Fibroblast of gingiva (primary cell): ENCODE results near the gene UBAC1.

Experiments
- DNase-seq: peaks from one replicate; pipeline ENCODE4 v3.0.0-alpha.2; 2011; ENCODE audit warnings: low read depth

Gene UBAC1

DNA sequence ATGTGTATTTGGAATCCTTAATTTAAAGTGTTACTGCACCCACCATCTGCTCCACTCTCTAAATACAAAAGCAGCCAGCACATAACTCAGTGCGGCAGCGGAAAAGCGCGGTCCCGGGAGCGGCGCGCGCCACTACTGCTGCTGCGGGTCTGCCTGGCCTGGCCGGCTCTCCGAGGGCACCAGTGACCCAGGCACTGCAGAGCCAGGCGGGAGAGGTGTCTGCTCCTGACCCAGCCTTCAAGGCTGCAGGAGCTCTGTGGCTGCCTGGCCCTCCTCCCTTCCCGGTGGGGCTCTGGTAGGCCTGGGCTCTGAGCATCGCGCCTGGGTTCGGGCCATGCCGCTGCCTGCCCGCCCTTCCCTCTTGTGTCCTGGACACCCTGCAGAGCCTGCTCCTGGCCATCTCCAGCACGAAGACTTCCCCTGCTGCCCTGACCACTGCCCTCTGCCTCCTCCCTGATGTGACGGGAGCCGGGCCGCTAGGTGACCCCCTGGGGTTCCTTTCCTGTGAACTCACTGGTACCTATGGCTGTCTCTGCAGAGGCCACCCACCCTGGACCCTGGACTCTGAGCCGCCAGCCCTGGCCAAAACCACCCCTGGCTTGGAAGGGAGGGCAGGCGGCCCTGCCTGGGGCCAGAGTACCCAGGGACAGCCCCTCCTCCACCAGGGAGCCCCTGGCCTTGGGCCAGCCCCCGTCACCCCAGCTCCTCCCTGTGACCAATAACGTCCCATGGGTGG lies 32.8 kb upstream of the UBAC1 start:
- DNase-seq, result no peak

DNA sequence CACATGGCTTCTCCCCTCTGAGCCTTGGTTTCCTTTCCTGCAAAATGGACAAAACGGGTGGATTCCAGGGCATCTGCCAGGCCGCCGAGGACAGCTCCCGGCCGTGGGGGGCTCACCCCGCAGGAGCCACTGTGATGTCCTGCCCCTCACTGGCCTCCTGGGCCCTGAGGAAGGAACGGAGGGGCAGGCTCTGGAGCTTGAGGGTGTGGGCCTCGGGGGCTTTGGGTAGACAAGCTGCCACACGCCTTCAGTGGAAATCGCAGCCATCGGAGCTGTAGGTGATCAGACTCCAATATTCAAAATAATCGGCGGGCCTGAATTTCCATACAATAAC lies 32.2 kb upstream of the UBAC1 start:
- no peak for DNase-seq

DNA sequence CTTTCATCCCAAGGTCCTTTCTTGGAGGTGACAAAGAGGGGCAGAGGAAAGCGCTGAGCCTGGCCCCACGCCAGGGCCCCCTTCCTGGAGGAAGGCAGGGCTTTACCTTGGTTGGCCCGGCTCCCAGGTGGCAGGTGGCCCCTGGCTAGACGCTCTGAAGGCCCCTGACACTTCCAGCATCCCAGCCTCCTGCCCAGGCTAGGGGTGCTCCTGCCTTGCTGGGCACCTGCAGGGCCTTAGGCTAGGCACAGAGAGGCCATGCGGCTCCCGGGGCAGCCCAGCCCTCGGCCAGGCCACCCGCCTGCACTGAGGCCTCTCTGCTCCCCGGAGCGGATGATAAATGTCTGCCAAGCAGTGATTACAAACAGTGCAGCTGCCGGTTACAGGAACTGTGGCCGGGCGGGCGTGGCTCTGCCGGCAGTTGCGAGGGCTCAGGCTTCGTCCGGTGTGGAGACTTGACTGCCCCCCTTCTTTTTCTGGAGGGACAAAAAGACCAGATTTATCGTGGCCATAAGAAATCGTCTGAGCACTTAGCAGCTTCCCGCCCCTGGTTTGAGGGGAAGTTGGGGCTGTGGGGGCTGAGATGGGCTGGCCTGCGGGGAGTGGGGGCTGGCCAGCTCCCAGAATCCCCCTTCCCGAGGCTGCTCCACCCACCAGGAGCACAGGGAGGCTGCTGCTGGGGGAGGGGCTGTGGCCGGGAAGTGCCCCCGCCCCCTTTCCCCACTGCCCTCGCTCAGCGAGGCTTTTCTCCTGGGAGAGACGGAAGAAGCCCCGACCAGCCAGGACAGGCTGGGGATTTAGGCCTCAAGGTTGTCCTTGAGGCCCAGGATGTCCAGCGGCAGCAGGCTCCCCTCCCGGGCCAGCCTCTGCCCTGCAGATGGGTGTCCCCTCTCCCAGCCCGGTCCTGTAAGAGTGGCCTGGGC lies 31.6 kb upstream of the UBAC1 start:
- peak; percentile 81 for DNase-seq

DNA sequence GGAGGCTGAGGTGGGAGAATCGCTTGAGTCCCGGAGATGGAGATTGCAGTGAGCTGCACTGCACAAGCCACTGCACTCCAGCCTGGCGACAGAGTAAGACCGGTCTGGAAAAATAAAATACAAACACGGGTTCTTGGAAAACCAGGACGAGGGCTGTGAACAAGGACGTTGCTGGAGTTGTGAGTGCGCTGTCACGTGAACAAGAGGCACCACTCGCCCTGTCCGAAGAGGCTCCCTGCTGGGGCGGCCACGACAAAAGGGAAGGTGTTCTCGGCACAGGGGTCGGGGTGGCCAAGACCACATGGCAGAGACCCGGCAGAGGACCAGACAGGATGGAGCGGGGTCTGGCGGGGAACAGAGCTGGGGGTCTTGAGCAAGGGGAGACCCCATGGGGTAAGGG lies 30.6 kb upstream of the UBAC1 start:
- DNase-seq, result no peak

DNA sequence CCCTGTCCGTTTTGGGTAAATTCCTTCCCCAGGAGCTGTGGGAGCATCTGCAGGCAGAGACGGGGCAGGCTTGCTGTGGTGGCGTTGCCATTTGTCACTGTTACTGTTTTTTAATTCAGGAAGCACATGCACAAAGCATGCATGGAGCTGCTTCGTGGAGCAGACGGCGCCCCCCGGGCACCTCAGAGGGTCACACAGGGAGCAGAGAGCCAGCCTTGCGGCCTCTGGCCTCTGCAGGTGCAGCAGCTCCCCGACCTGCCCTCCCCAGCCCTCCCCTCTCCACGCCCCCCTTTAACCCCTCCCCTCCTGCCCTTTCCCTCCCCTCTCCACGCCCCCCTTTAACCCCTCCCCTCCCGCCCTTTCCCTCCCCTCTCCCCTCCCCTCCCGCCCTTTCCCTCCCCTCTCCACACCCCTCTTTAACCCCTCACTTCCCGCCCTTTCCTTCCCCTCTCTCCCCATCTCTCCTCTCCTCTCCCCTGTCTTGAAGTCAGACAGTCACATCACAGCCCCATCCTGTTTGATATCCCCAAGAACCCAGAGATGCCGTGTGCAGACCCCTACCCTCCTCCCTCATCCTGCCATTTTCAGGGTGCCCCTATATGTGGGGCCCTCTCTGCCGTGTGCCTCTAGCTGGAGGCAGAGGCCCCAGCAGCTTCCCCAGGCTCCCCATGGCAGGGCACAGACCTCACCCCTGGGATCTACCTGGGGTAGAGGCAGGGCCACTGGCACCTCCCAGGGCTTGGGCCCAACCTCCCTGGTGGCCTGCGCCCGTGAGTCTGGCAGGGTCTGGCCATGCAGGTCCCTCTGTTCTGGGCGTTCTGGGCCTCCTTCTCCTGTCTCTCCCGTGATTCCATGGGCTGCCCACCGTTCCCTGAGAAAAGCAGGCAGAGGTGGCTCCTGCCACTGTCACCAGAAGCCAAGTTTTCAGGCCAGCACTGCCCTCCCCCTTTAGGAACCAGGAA lies 29.6 kb upstream of the UBAC1 start:
- peak; percentile 64 for DNase-seq

DNA sequence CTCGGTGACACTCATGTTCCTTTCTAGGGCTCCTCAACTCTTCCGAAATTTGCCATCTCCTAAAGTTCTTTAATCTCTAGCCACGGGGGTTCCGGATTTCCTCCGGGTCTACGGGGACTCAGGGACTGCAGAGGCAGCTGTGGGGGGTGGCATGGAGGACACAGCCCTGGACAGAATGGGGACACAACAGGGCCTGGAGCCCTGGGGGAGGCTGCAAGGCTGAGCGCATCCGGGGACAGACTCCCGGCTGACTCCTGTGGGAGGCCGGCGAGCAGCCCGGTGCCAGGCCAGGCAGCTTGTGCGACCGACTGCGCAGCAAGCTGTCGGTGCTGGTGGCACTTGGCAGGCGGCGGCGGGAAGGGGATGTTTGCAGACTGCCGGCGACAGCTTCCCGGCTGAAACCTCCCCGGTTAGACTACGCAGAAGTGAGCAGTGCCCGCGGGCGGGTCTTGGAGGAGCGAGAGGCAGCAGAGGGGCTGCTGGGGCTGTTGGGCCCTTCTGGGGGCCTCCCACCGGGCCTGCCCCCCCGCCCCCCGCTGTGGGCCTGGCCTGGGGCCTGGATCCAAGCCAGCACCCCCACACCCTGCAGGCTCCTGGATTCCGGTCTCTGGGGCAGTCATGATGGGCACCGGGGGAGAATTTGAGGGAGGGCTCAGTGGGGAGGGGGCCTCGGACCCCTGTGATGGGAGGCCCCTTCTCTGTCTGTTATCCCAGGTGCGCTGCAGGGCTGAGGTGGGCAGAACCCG lies 28.7 kb upstream of the UBAC1 start:
- no peak for DNase-seq

DNA sequence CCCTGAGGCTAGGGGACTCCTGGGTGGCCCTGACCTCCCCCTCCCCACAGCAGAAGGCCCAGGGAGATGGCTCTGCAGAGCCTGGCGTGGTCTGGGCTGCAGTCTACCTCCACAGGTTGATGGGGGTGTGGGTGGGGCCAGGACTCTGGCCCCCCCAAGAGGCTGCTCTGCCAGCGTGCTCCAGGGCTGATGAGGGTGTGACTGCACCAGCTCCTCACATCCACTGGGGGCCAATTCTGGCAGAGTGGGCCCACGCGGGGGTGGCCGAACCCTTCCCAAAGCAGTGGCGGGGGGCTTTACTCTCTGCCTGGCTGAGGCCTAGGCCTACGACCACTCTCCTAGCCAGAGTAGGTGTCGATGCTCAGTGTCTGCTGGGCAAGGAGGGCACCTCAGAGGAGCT lies 28.0 kb upstream of the UBAC1 start:
- no peak for DNase-seq

DNA sequence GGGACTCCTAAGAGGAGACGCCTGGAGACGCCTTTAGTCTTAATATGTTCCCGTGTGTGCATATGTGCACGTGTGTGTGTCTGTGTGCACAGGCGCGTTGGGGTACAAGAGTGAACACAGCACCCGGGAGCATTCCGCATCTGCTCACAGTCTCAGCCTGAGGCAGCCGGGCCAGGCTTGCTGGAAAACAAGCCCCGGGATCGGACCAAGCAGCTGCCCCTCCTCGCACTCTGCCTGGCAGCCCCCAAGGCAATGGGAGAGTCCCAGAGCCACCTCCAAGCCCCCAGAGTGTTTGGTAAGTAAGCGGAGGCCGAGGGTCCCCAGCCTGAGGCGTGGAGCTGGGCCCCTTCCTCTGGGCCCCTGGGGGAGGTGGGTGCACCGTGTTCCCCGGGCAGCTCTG lies 27.3 kb upstream of the UBAC1 start:
- no peak for DNase-seq

DNA sequence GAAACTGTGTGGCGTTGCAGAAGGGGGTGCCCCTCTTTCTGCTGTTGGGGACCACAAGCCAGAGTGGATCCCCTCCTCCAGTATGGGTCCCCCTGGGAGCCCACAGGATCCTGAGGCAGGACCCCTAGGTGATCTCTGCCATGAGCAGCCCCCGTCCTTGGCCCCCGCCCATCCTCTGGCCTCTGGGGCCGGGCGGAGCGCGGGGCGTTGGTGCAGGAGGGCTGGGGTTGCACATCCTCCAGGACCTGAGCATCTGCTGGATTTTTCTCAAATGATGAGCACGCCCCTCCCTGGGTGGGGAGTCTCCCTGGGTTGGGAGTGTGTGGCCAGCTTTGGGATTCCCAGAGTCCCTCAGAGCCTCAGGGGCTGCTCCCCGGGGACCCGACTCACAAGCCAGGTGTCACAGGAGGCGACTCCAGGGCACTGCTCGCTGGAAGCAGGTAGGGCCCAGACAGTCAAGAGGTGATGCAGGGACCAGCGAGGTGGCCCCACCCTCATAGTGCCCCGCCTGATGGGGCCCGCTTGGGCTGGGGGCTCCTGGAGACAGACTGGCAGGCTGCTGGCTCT lies 26.7 kb upstream of the UBAC1 start:
- no peak for DNase-seq

DNA sequence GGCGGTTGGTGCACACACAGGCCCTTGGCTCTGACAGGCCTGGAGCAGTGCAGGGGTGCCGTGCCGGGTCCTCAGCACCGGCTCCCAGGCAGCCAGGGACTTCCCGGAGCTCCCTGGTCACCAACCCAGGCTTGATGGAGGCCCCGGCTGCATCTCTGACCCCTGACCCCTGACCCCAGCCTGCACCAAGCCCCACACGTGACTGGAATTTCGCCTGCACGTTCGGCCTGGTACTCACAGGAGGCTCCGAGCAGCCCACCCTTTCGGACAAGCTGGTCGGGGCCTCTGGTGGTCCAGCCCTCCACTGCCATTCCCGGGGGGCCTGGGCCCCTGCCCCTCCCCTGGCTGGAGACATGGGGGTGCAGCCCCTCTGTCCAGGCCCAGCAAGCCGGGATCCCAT lies 25.4 kb upstream of the UBAC1 start:
- no peak for DNase-seq

DNA sequence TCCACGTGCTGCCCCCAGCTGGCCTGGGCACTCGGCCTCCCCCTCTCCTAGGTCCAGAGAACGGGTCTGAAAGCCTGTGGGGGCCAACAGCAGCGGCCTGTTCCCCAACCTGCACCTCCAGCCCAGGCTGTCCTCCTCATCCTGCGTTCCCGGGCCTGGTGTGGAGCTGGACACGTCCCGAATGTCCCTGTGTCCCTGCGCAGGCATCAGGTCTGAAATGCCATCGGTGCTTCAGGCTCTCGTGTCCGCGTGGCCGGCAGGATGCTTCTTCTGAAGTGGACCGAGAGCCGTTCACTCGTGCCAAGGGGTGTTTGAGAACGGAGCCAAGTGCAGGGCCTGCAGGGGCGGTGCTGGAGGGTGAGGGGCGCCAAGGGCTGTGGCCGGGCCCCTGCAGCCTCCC lies 24.7 kb upstream of the UBAC1 start:
- DNase-seq, result no peak

DNA sequence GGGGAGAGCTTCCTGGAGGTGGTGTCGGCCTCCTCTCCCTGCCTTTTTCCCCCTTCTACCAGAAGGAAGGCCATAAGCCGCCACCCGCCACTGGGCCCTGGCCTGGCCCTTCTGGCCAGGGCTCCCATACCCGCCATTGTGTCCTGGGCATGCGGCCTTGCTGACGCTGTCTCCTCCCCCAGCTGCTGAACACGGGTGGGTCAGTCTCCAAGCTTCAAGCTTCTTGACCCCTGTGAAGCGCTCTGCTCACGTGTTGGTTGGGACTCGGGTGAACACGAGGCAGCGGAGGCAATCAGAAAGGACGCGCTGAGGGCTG lies 24.2 kb upstream of the UBAC1 start:
- DNase-seq, result no peak

DNA sequence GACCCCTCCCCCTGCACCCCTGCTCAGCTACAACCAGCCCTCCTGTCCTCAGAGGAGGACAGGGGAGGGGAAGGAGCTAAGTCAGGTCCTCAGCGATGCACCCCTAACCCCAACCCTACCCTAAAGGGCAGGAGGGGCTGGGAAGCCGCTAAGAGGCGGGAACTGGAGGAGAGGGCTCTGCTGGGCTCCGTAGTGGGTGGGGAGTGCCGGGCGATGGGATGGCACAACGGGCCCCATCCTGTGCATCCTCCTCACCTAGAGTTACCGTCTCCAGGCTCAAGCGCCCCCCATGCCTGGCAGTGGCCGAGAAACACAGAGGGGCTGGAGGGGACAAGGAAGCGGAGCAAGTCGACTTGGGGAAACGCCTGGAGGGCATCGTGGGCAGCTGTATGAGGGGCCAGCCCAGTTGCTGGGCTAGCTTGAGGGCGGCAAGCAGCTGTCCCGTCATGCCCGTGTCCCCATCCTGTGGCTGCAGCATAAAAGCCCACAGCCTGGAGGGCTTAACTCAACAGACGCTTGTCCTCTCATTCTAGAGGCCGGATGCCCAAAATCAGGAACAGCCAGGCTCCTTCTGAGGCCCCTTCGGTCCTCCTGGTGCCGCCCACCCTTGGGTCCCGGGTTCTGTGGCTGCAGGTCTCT lies 23.0 kb upstream of the UBAC1 start:
- DNase-seq, result no peak

DNA sequence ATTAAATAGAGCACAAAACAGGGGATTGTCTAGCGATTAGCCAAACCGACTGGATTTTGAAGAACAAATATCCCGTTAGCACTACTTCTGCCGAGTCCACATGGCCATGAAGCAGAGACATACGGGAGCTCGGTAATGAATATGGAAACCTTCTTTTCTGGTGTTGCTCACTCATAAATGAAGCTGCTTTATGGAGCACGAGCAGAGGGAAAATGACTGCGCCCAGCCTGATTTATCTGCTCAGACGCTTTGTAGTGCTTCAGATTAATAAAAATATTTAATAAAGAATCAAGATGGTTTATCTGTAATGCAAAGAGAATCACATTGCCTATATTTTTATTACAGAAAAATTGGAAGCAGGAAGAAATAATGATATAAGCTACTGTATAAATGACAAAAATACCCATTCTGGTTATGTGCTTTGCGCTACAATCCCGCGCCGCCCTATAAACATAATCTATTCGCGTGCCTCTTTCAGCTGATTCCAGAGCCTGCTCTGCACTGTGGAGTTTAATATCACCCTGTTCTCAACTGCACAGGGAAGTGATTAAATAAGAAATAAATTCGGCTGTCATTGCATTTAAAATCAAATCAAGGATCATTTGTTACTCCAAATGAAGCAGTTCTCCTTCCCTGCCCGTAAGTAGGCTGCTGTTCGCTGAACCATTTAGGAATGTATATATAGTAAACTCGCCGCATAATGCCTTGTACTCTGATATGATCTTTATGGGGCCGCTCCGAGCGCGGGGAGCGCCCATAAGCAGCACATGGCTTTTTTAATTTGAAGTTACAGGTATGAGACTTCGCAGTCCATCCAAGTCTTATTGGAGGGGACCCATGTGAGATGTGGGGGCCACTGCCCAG lies 22.3 kb upstream of the UBAC1 start:
- no peak for DNase-seq

DNA sequence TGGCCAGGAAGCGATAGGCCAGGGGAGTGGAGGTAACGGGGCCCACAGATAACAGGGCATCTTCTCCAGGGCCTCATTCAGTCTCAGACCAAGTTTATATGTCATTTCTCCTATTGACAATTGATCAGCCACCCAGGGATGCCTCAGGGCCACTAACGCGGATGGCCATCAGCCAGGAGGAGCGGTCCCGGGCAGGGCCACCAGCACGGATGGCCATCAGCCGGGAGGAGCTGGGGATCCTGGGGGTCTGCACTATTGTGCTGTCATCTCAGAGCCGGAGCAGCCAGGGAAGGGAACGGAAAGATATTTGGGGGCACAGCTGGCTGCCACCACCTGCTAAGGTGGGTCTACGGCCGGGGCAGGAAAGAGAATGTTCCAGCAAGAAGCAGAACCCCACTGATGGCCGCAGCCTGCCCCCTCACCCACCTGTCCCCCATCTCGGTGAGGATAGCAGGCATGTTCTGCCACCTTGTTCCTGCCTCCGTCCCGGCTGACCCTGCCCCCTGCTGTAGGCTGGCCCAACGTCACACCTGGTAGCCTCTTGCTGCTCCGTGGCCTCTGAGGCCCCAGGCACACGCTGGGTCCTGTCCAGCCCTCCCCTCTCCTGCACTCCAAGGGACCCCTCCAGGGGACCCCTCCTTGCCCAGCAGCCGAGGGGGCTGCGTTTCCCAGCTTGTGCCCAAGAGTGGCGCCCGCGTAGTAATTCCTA lies 21.5 kb upstream of the UBAC1 start:
- no peak for DNase-seq

DNA sequence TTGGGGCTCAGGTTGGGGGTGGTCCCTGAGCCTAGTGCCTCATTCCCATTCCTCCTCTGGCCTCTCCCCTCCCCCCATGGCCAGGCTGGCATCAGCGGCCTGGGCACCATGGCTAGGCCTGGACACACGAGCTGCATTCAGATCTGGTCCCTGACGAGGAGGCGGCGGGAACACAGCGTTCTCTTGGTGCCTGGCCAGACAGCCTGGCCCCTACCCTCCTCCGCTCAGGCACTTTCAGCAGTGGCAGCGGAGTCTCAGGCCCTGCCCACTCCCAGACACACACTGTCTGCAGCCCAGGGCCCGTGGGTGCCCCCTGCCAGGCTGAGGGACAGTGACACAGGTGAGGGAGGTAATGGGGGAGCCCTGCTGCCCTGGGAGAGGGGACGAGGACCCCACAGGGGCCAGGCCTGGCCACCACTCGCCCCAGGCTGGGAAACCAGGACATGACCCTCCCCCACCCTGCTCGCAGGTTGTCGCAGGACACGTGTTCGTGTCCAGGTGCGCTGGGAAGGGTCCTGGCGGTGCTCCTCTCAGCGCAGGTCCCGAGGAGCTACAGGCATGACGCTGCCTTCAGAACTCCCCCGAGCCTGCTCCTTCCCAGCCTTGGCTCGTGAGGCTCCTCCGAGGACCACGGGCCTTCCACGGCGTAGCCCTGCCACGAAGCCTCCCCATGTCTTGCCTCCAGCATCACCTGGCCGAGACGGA lies 19.9 kb upstream of the UBAC1 start:
- DNase-seq, result no peak

DNA sequence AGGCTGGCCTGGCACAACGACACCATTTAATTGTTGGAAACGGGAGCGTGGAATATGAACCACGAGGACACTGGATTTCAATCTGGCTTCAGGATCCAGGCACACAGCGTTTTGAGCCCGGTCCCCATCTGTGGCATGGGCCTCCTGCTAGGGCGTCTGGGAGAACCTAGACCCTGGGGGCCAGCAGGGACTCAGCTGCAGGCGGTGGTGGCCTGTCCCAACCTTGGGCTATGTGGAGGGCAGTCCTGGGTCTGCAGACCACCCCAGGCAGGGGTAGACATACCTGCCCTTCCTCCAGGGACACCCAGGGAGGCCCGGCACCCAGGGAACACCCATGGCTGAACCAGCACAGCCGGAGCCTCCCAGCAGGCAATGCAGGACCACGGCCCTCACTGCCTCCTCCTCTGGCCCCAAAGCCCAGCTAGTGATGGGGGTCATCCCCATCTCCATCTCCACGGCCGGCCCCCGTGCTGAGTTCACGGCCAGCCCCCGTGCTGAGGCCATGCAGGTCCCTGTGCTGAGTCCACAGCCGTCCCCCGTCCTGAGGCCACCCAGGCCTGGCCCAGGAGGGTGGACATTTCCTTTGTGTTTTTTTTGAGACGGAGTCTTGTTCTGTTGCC lies 18.5 kb upstream of the UBAC1 start:
- DNase-seq, result no peak
